ENCODE results near the gene NDC1.
"Not testable (repeated sequence)": the region's sequence is repeated elsewhere in the genome, so short reads cannot be mapped to it uniquely, and the experiment has no call there.

NDC1 gene, protein sequence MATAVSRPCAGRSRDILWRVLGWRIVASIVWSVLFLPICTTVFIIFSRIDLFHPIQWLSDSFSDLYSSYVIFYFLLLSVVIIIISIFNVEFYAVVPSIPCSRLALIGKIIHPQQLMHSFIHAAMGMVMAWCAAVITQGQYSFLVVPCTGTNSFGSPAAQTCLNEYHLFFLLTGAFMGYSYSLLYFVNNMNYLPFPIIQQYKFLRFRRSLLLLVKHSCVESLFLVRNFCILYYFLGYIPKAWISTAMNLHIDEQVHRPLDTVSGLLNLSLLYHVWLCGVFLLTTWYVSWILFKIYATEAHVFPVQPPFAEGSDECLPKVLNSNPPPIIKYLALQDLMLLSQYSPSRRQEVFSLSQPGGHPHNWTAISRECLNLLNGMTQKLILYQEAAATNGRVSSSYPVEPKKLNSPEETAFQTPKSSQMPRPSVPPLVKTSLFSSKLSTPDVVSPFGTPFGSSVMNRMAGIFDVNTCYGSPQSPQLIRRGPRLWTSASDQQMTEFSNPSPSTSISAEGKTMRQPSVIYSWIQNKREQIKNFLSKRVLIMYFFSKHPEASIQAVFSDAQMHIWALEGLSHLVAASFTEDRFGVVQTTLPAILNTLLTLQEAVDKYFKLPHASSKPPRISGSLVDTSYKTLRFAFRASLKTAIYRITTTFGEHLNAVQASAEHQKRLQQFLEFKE

DNA sequence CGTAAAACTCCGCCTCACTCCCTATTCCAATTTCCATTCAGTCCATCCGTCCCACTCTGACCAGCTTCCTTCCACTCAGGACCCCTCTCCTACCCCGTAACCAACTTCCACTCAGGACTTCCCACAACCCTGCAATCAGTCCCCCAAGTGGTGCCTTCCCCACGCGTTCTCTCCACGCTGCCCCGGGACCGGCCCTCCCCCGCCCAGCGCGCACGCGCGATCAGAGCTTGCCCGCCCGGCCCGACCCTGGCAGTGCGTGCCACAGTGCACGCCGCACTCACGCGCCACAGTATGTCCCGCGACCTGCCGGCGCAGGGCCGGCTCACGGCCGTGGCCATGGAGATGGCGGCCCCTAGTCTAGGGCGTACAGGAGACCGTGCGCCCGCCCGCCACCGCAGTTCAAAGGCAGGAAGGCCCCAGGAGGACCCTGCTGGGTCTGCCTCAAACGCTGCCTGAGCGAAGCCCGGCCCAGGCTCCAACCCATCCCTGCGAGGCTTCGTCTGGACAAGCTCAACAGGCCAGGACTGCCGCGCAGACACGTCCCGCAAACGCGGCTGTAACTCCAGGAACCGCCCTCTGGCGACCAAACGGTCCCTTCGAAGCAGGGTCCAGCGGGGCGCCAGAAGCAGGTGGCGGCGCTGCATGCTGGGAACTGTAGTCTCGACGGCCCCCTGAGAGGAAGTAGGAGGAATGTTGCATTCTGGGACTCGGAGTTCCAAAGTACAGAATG, at the start of gene NDC1:
Gene NDC1, minus strand, starts transcription at position 373 of the 730 bp plus-strand sequence. Its CDS starts 35 bp downstream, at position 338.
- peak; percentile 84 for DNase-seq (ENCODE audit: low spot score)

DNA sequence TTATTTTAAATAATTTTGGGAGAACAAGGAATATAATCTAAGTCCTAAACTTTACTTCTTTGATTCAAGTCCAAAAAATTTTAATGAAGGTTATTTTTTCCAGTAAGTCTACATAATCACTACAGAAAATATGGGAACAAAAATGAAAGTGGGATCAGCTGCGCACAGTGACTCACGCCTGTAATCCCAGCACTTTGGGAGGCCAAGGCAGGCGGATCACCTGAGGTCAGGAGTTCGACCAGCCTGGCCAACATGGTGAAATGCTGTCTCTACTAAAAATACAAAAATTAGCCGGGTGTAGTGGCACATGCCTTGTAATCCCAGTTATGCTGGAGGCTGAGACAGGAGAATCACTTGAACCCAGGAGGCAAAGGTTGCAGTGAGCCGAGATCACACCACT, 45.5 kb upstream of the NDC1 start:
- not testable (repeated sequence) for DNase-seq (ENCODE audit: low spot score)

DNA sequence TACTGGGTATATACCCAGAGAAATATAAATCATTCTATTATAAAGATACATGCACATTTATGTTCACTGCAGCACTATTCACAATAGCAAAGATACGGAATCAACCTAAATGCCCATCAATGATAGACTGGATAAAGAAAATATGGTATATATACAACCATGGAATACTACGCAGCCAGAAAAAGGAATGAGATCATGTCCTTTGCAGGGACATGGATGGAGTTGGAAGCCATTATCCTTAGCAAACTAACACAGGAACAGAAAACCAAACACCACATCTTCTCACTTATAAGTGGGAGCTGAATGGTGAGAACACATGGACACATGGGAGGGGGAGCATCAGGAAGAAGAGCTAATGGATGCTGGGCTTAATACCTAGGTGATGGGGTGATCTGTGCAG, 43.8 kb upstream of the NDC1 start:
- DNase-seq (ENCODE audit: low spot score), result not testable (repeated sequence)

DNA sequence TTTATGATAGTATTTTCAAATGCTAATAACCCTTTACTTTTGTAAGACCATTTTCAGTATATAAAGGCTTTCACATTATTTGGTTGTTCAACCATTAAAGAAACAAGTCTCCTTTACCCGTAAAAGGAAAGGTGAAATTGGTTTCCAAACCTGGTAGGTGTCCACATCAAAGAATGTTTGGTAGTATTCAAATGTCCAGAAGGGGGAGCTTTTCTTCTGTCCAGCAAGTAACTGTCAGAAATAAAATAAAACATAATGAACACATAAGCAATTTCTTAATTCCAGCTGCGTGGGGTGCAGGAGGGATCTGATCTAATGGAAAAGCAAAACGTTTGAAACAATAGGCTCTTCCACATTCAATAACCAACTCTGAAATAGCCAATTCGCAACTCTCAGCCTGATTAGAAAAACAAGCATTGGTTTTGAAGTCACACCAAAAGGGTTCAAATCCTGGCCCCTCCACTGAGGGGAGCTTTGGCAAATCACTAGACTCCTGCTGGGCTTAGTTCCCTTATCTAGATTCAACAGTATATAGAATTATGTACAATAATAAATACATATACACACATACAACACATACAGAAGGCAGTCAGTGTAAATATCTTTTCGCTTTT, 40.5 kb upstream of the NDC1 start:
- DNase-seq (ENCODE audit: low spot score), result no peak

DNA sequence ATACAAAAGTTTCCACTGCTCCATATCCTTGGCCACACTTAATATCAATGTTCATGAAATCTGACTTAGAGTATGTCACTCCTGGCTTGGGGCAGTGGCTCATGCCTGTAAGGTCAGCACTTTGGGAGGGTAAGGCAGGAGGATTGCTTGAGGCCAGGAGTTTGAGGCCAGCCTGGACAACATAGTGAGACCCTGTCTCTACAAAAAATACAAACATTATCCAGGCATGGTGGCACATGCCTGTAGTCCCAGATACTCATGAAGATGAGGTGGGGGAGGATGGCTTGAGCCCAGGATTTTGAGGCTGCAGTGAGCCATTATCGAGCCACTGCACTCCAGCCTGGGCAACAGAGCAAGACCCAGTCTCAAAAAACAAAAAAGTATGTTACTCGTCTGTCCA, 37.1 kb upstream of the NDC1 start:
- not testable (repeated sequence) for DNase-seq (ENCODE audit: low spot score)

DNA sequence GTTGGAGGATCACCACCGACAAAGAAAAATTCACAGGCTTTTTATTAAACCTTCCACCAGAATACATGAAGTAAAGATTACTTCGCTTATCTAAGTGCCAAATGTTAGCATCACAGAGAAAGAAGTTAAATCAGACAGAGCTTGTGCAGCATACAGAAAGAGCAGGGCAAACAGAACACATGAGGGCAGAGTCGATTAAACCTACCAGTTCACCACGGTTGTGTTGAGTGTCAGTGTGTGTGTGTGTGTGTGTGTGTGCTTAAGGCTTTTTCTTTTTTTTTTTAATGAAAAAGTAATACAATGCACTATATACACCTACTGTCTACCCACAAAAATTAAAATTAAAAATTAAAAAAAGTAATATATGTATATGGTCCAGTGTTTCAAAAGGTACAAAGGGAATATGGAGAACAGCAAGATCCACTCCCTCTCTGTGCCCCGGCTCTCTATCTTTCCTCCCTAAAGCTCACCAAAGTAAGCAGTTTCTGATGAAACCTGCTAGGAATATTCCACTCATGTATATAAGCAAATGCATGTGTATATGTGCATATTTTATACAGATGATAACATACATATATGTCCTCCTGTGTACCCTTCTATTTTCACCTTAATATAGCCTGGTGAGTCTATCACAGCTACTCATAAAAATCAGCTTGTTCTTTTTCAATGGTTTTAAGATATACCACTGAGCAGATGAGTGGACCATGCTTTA, 33.8 kb upstream of the NDC1 start:
- DNase-seq (ENCODE audit: low spot score), result no peak

DNA sequence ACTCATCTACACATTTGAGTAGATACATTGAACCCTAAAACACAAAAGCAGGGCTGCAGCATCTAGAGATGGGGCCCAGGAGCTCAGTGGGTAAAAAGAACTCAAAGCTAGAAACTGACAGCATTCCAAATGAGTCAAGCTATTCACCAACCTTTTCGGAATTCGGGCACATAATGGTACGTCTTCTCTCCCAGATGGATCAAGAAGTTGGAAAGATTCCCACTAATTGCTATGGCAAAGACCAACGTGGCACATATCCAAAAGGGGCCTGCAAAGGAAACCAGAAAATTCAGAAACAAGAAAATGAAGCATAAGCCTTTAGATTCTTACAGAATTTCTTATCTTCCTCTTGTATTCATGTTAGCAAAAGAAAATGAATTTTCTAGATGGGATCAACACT, 33.1 kb upstream of the NDC1 start:
- no peak for DNase-seq (ENCODE audit: low spot score)

DNA sequence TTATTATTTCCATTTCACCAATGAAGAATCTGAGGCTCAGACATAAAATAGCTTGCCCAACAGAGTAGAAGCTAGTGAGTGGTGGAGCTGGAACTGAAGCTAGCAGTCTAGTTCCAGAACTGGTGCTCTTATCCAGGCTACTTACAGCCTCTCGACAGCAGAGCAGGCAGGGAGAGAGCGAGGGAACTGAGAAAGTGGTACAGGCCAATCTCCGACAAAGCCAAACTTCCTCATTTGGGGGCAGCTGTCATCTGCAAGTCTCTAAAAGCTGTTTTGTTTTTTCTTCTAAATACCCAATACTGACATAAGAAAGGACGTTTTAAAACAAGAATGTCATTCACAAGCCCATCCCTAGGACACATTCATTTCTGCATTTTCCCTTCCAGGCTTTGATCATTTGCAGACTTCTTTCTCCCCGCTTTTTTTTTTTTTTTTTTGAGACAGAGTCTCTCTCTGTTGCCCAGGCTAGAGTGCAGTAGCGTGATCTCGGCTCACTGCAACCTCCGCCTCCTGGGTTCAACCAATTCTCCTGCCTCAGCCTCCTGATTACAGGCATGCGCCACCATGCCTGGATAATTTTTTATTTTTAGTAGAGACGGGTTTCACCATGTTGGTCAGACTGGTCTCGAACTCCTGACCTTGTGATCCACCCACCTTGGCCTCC, 31.5 kb upstream of the NDC1 start:
- peak; percentile 40 for DNase-seq (ENCODE audit: low spot score)

DNA sequence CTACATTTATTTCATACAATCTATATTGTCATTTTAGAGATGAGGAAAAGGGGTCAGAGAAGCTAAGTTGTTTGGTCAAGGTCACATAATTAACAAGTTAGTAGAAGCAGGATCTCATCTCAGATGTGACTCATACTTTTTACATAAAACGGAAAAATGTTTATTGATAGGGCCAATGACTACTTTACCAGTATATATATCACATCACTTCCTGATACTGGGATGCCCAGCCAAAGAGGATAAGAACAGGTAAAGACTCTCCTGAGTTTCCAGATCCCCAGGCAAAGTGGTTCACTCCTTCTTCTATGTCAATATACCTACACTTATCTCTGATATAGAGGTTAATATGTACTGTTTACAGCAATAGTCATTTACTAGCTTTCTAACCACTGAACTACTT, 30.5 kb upstream of the NDC1 start:
- no peak for DNase-seq (ENCODE audit: low spot score)

DNA sequence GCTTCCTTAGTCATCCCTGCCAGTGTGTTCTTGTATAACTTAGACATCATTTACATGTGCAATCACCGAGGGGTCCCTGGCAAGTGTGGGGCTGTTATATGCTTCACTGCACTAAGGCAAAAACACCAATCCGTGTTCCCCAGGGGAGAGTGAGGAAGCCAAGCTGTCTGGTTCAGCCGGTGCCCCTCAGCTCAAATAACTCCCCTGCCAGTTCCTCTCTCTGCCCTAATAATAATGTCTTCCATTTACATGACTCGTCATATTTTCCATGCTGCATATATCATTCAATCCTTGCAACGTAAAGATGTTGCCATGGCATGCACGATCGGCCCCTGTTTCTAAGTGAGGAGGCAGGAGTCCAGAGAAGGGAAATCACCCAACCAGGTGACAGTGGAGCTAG, 24.4 kb upstream of the NDC1 start:
- DNase-seq (ENCODE audit: low spot score), result peak; percentile 90

DNA sequence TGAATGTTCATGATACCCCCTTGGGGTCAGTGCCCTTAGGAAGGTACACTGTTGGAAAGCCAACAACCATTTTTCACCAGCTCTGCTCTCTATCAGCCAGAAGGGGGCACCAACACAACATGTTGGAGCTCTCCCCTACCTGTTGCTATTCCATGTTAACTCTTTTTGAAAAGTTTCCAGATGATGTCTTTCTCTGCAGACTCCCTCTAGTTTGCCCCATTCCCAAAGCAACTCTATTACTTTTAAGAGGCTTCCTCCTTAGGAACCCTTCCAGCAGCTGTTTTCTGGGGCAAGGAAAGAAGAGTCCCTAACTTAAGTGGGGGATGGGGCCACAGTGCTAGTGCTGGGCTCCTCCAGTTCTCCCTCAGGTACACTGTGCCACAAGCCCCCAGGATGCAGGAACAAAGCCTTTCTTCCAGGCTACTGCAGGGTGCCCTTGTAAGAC, 22.9 kb upstream of the NDC1 start:
- DNase-seq (ENCODE audit: low spot score), result peak; percentile 60

DNA sequence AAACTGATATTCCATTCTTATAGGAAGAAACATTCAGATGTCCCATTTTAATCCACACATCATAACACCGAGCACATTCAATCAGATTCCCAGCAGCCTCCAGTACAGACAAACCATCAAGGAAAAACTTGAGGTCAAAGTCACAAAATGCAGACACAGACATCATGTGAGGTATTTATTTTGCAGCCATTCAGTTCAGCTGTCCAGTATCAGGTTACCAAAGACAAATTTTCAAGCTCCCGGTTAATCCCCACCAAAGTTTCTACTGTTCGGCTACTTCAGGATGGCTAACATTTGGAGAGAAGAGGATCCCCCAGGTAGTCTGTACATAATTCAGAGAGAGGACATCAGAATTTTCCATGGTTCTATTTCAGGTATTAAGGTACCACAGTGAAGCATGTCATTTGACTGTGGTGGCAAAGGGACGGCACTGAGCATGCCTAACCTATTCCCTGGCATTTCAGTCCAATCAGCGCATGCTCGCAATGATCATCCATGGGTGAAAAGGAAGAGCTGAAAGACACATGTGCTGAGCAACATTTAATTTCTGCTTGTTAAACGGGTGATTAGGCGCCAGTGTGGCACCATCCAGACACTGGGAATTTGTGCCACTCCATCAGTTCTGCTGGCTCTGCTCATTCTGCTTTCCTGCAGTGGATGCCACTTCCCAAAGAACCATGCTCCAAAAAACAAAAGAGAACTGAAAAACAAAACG, 13.6 kb upstream of the NDC1 start:
- DNase-seq (ENCODE audit: low spot score), result no peak

DNA sequence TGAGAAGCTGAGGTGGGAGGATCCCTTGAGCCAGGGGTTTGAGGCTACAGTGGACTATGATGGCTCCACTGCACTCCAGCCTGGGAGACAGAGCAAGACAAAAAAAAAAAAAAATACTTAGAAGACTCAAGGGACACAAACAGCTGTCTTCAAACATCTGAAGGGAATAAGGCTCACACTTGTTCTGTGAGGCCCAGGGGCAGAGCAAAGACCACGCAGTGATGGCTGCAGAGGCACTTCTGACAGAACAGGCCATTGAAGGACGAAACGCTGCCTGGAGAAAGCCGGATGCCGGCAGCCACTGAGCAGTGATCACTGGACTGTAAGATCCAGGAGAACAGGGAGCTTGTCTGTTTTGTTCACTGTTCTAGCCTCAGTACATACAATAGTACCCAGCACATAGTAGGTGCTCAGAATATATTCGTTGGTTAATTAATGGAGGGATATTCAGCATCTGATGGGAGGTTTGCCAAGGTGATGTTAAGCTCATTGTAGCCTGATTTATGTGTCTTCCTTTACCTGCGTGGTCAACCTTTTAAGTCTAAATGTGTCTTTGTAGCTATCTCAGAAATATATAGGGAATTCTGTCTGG, 12.1 kb upstream of the NDC1 start:
- no peak for DNase-seq (ENCODE audit: low spot score)

DNA sequence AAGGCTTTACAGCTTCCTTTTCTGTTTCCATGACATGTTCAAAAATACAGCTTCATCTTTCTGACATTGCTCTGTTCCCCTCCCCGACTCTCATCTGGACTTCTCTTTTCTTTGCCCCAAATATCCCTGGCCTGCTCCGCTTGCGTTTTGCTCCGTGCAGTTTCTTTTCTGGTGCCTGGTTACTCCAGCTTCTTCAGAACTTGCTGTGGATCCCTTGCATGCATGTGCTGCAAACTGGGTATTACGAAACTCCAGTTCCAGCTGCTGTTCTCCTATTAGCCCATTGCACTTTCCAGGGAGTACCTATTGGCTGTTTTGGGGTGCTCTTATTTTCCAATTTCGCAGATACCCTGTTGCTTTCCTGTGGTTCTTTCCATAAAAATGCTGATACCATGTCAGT, 9.9 kb upstream of the NDC1 start:
- DNase-seq (ENCODE audit: low spot score), result no peak

DNA sequence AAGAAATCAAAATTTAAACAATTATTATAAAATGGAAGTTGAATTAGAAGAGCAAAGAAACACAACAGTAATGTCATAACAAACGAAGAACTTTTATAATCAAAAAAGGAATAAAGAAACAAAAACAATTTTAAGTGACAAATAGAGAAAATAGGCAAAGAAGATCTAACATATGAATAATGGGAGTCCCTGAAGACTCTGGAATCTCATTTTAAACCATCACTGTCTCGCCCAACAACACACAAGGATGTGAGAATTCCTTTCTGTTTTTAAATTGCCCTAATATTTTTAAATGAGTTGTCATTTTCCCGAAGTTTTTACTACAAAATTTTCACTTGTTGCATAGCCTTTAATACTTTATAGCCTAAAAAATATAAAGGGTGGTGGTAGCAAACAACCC, 4.3 kb upstream of the NDC1 start:
- DNase-seq (ENCODE audit: low spot score), result no peak

DNA sequence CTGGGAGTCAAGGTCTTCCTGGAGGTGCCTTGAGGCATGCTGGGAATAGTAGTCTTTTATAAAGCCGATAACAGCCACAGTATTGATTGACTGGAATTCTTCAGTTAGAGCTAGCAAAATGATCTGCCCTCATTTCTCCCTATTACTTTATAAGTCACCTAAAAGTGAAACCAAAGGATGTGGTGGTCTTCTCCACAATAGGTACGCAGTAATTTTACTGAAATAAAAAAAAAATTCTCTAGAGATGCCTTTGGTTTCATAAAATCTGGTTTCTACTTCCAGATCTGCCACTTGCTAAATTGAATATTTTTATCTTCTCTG, 518 bp upstream of the NDC1 start:
- no peak for DNase-seq (ENCODE audit: low spot score)

DNA sequence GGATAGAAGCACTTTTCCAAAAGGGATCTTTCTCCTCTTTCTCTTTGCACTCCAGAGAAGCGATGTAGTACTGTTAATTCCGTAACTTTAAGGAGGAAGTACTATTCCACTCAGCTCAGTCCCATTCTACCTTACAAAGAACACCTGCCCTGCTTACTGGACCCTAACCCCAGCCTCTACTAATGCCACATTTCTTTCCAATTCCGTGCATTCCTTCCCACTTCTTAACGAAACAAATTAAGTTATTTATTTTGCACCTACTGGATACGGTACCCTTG, 511 bp downstream of the NDC1 start:
- peak; percentile 55 for DNase-seq (ENCODE audit: low spot score)

DNA sequence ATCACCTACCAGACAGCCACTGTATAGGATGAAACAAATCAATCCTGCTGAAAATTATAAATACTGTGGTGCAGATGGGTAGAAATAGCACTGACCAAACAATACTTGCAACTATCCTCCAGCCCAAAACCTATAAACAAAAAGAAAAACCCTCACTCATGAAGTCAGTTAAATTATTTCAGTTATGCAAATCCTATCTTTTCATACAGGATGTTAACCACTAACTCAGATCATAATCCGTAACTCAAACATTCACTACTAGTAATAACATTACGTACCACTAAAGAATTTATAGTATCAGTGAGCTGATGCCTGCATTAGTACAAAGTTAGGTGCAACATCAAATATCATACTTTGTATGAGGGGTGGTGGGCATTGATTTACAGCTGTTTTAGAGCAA, 2.6 kb downstream of the NDC1 start:
- DNase-seq (ENCODE audit: low spot score), result peak; percentile 48

DNA sequence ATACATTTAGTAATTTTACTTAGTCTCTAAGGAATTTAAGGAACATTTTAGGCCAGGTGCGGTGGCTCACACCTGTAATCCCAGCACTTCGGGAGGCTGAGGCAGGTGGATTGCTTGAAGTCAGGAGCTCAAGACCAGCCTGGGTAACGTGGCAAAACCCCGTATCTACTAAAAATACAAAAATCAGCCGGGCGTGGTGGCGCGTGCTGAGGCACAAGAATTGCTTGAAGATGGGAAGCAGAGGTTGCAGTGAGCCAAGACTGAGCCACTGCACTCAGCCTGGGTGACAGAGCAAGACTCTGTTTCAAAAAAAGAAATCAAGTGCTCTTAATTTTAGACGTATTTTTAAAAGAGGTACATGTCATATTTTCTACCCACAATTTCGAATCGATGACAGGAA, 3.3 kb downstream of the NDC1 start:
- DNase-seq (ENCODE audit: low spot score), result no peak

DNA sequence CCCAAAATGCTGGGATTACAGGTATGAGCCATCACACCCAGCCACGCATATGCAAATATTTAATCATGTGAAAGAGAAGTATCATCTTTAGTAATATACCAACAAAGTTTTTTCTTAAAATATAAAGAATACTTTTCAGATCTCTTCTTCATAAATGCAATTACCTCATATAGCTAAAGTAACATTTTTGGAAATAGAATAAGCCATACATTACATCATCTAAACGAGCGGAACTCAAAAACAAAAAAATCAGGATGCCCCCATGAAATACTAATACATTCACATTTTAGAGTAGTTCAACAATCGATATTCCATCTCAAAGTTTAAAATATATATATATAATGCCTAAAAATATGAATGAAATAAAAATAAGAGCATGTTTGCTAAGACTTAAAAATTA, 4.7 kb downstream of the NDC1 start:
- no peak for DNase-seq (ENCODE audit: low spot score)

DNA sequence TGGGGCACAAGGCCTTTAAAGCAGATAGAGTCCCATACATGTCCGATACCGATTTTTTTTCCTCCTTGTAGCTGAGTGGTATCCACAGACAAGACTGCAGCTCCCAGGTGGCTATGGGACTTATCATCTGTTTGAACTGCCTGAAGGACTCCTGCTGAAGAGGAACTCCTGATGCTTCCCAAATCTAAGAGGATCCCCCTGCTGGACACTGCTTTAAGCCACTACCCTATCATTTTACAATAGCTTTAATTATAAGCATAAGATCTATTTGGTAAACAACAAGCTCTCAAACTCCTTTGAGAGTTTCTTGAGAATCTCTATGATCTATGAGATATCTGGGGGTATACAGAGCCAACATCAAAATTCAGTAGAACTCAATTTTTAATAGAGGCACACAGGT, 11.7 kb downstream of the NDC1 start:
- DNase-seq (ENCODE audit: low spot score), result no peak

All from germinal center (tissue), 1 donor.